ENCODE results near the gene FBN1. TPM values are rescaled to one million over a fixed set of nuclear protein-coding genes. Genes with fewer than 3 reads are reported as not detected.

FBN1 gene
- total RNA-seq, 1 donor from 2014 or later = 102 TPM

DNA sequence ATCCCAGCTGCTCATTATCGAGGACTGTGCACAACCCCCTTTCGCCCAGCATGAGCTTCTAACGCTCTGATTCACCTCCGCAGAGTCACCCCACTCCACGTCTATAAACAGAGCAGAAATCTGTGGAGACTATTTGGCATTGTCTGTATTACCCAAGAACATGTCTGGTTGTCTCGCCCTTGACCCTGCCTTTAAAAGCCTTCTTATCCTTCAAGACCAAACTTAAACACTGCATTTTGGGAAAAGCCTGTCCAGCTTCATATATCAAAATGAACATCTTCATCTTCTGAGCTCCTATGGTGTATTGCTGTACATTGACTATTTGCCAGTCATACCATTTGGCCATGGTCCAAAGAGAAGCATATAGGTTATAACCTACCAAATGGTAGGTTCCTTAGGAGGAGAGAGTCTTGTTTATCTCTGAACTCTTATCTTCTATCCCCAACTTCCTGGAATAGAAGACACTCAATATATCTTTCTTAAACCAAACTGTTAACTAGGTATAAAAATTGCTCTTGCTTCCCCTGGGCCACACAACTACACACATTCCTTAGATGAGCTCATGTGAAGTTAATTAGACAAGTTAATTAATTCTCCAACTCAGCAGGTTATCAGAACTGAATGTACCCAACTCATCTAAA is 90.1 kb downstream of the FBN1 start:
- no peak overlapping the region for H3K27ac ChIP-seq
- H3K36me3 ChIP-seq = no peaks in the 10 kb centered on the region
- H3K27me3 ChIP-seq = no peaks in the 10 kb centered on the region
- peaks cover 35% of the 10 kb centered on the region for H3K4me1 ChIP-seq
- no peak for DNase-seq (ENCODE audit: extremely low spot score in 2 of 2)
- TF ChIP-seq POLR2AphosphoS5 (IDR thresholded peaks at IDR 0.05; ENCODE audit: insufficient read depth in 1 of 2, low read depth in 1 of 2) = no peak
- TF ChIP-seq, protein P1, sequence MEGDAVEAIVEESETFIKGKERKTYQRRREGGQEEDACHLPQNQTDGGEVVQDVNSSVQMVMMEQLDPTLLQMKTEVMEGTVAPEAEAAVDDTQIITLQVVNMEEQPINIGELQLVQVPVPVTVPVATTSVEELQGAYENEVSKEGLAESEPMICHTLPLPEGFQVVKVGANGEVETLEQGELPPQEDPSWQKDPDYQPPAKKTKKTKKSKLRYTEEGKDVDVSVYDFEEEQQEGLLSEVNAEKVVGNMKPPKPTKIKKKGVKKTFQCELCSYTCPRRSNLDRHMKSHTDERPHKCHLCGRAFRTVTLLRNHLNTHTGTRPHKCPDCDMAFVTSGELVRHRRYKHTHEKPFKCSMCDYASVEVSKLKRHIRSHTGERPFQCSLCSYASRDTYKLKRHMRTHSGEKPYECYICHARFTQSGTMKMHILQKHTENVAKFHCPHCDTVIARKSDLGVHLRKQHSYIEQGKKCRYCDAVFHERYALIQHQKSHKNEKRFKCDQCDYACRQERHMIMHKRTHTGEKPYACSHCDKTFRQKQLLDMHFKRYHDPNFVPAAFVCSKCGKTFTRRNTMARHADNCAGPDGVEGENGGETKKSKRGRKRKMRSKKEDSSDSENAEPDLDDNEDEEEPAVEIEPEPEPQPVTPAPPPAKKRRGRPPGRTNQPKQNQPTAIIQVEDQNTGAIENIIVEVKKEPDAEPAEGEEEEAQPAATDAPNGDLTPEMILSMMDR (IDR thresholded peaks at IDR 0.05) = no peak
- TF ChIP-seq POLR2A (IDR thresholded peaks at IDR 0.05) = no peak
- intact Hi-C loops (cut with DNase I) = no loop called here
- H3K4me3 ChIP-seq = no peak overlapping the region
- H3K9me3 ChIP-seq = no peaks in the 10 kb centered on the region

DNA sequence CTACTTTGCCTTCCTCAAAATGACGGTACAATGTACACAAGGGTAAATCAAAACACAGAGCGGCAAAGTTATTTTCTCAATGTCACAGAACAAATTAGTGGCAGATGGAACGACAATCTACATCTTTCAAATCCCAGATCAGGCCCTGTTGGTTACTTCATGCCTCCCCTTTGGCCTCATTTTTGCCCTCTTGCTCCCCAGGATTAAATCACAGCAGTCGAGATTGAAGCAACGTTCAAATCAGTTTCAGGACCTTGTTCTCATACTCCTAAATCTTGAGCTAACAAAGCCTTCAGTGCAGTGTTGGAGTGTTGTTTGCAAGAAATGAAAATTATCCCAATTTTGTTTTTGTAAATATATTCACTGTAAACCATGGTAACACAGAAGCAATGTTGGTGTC is 91.4 kb downstream of the FBN1 start:
- H3K4me1 ChIP-seq = peaks cover 23% of the 10 kb centered on the region
- H3K9me3 ChIP-seq = no peaks in the 10 kb centered on the region
- intact Hi-C loops (cut with DNase I) = no loop called here
- H3K36me3 ChIP-seq = no peaks in the 10 kb centered on the region
- TF ChIP-seq POLR2A (IDR thresholded peaks at IDR 0.05) (no peak), POLR2AphosphoS5 (IDR thresholded peaks at IDR 0.05; ENCODE audit: insufficient read depth in 1 of 2, low read depth in 1 of 2) (no peak)
- TF ChIP-seq, protein P1 (IDR thresholded peaks at IDR 0.05) = no peak
- no peak for DNase-seq (ENCODE audit: extremely low spot score in 2 of 2)
- no peak overlapping the region for H3K27ac ChIP-seq
- H3K27me3 ChIP-seq = no peaks in the 10 kb centered on the region
- H3K4me3 ChIP-seq = no peak overlapping the region

DNA sequence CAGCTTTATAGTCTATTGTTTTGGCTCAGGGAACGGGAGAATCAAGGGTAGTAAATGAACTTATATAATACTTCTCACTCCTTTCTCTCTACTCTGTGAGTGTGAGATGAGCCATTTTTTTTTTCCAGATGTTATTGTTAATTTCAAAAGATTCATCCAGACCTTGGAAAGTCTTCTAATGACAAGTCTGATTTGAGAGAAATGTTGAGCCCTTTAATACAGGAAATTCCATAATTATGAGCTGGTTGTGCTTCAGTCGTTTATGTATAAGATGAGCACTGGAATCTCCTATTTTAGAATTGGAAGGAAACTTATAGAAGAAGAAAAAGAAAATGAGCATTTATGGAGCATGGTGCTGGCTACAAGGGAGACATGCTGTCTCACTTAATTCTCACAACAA is 92.0 kb downstream of the FBN1 start:
- no peak for DNase-seq (ENCODE audit: extremely low spot score in 2 of 2)
- Histone ChIP-seq H3K27ac (no peak overlapping the region), H3K4me1 (peaks cover 25% of the 10 kb centered on the region), H3K9me3 (no peaks in the 10 kb centered on the region), H3K4me3 (no peak overlapping the region), H3K27me3 (no peaks in the 10 kb centered on the region), H3K36me3 (no peaks in the 10 kb centered on the region)
- intact Hi-C loops (cut with DNase I) = no loop called here
- no peak for TF ChIP-seq POLR2AphosphoS5 (IDR thresholded peaks at IDR 0.05; ENCODE audit: insufficient read depth in 1 of 2, low read depth in 1 of 2)
- no peak for TF ChIP-seq POLR2A (IDR thresholded peaks at IDR 0.05)
- TF ChIP-seq, protein P1 (IDR thresholded peaks at IDR 0.05) = no peak

DNA sequence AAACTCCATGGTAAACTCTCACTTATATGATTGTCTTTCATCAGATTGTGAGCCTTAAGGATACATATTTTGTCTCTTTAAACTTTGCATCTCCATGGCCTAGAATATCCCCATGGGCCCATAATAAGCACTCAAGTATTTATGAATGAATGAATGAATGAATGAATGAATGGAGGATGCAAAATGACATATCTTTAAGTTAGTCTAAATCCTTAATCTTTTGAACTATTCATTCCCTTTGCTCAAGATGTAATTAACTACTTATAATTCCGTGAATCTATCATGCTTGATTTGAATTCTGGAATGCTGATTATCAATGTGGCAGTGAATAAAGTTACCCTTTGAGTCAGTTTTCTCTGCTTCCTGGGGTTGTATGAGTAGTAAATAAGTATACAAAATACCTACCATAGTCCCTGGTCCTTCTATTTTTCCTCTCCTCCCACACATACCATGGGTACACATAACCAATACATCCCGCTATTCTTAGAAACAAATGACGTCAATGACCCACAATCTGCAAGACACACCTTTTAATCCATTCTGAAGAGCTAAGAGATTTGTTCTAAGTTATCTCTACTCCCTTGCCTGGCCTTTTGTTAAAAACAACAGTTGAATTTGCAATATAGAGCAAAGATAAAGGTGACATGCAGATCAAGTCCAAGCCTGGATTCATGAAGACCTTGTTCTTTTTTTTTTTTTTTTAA is 94.5 kb downstream of the FBN1 start:
- intact Hi-C loops (cut with DNase I) = no loop called here
- Histone ChIP-seq H3K27me3 (no peaks in the 10 kb centered on the region), H3K4me1 (peaks cover 48% of the 10 kb centered on the region), H3K36me3 (no peaks in the 10 kb centered on the region), H3K9me3 (no peaks in the 10 kb centered on the region), H3K27ac (no peak overlapping the region), H3K4me3 (no peak overlapping the region)
- no peak for TF ChIP-seq POLR2A (IDR thresholded peaks at IDR 0.05)
- no peak for TF ChIP-seq POLR2AphosphoS5 (IDR thresholded peaks at IDR 0.05; ENCODE audit: insufficient read depth in 1 of 2, low read depth in 1 of 2)
- DNase-seq (ENCODE audit: extremely low spot score in 2 of 2) = no peak

DNA sequence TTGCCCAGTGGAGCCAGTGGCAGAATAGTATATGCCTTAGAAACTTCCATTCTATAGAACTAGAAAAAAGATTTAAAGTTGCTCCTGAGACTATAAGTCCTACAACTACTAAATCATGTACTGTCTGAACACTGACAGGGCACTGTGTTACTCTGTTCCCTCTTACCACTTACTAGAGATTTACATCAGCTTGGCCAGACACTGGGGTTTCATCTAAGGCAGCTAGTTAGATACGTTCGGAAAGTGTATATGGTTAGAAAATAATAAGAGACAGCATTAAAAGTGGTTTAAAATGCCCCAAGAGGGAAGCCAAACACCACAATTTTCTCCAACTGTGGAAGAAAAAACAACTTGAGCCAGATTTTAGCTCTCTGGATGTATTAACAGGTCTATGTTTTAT is 97.1 kb downstream of the FBN1 start:
- peaks cover 32% of the 10 kb centered on the region for H3K4me1 ChIP-seq
- intact Hi-C loops (cut with DNase I) = loop anchor here (10.0 kb wide), 1 partner anchor 96 kb away; the partner anchor contains the start of gene FBN1

More for the DNA sequence above, 97.1 kb downstream of the FBN1 start:
- Histone ChIP-seq H3K36me3 (no peaks in the 10 kb centered on the region), H3K9me3 (no peaks in the 10 kb centered on the region), H3K4me3 (no peak overlapping the region), H3K27ac (peak overlapping the region; percentile 20), H3K27me3 (no peaks in the 10 kb centered on the region)
- TF ChIP-seq POLR2A (IDR thresholded peaks at IDR 0.05) (no peak), POLR2AphosphoS5 (IDR thresholded peaks at IDR 0.05; ENCODE audit: insufficient read depth in 1 of 2, low read depth in 1 of 2) (no peak)
- TF ChIP-seq, protein P1 (IDR thresholded peaks at IDR 0.05) = no peak
- no peak for DNase-seq (ENCODE audit: extremely low spot score in 2 of 2)

Measured in vagina (tissue), 2 donors.